Measurements from ENCODE around the gene ARFRP1. TPM values are rescaled to one million over a fixed set of nuclear protein-coding genes. Genes with fewer than 3 reads are reported as not detected.

Gene ARFRP1
- total RNA-seq, 1 experiment from 2014 or later: 42.7 TPM

DNA sequence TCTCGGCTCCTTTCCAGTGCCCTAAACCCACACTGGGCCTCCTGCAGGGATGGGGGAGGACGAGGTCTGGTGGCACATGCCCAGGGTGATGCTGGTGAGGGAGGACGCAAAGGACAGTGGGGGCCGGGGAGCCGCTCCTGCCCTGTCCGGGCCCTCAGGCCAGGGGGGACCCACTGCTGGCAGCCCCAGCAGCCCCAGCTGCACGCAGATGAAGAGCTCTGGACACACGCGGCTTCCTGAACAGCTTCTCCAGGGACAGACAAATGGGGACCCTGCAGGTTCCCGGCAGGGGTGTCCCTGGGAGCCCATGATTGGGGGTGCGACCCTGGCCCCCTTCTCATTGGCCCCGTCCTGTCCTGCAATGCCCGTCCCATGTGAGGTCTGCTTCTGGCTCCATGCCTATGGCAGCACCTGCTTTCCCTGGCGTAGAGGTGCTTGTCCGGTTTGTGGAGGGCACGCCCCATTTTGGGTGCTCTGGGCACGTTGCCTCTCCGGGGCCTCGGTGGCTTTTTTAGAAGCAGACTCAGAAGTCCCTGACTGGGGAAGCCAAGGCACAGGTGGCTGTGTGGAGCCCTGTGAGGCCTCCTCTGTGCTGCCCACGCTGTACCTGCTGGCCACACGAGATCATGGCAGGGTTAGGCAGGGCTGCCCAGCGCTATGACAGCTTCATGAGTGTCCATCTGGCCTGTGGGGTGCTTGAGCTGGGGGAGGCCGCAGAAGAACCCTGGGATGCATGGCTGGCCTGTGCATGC lies 26.7 kb downstream of the ARFRP1 start:
- DNase-seq: no peak
- H4K8ac ChIP-seq (replicated peaks; ENCODE audit: insufficient read length, low read depth, low read length): no peak overlapping the region
- no peaks in the 10 kb centered on the region for H3K4me1 ChIP-seq (ENCODE audit: insufficient read depth, low read length)
- no peak overlapping the region for H3K4me2 ChIP-seq (ENCODE audit: insufficient read depth, insufficient read length, low read length)
- H3K27ac Mint-ChIP-seq: no peak overlapping the region
- H4K20me1 ChIP-seq (ENCODE audit: control insufficient read depth, insufficient read depth, insufficient read length): no peaks in the 10 kb centered on the region
- TF ChIP-seq, protein P1, sequence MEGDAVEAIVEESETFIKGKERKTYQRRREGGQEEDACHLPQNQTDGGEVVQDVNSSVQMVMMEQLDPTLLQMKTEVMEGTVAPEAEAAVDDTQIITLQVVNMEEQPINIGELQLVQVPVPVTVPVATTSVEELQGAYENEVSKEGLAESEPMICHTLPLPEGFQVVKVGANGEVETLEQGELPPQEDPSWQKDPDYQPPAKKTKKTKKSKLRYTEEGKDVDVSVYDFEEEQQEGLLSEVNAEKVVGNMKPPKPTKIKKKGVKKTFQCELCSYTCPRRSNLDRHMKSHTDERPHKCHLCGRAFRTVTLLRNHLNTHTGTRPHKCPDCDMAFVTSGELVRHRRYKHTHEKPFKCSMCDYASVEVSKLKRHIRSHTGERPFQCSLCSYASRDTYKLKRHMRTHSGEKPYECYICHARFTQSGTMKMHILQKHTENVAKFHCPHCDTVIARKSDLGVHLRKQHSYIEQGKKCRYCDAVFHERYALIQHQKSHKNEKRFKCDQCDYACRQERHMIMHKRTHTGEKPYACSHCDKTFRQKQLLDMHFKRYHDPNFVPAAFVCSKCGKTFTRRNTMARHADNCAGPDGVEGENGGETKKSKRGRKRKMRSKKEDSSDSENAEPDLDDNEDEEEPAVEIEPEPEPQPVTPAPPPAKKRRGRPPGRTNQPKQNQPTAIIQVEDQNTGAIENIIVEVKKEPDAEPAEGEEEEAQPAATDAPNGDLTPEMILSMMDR (conservative IDR thresholded peaks at IDR 0.05): no peak
- H3K27me3 Mint-ChIP-seq (ENCODE audit: low read depth): no peaks in the 10 kb centered on the region
- no peaks in the 10 kb centered on the region for H3K23me2 ChIP-seq (ENCODE audit: insufficient read length, low read depth, low read length, poor library complexity, severe bottlenecking)
- no peak overlapping the region for H2BK20ac ChIP-seq (ENCODE audit: low read depth, low read length, poor library complexity, severe bottlenecking)
- no peaks in the 10 kb centered on the region for H3K79me2 ChIP-seq (ENCODE audit: insufficient read depth, low read length)
- H3K4me1 Mint-ChIP-seq: no peaks in the 10 kb centered on the region
- H3K9me3 Mint-ChIP-seq: no peaks in the 10 kb centered on the region; a peak in 1 of 5 replicates
- no peaks in the 10 kb centered on the region for H3K27me3 ChIP-seq (ENCODE audit: insufficient read depth, low read length)
- no peak overlapping the region for H3K23ac ChIP-seq (ENCODE audit: insufficient read length, low read depth, low read length)
- no peak overlapping the region for H3K9ac ChIP-seq (ENCODE audit: extremely low read depth, insufficient read length, low read length)
- no peak overlapping the region for H4K5ac ChIP-seq (ENCODE audit: insufficient read length, low read depth, low read length)
- H2AK5ac ChIP-seq (ENCODE audit: insufficient read length, low read length): no peak overlapping the region
- H3K14ac ChIP-seq (ENCODE audit: insufficient read depth, low read length): no peak overlapping the region
- H3K4ac ChIP-seq (ENCODE audit: low read depth, low read length): no peak overlapping the region
- H3K18ac ChIP-seq (ENCODE audit: insufficient read length, low read depth, low read length): no peak overlapping the region
- no peaks in the 10 kb centered on the region for H3K79me1 ChIP-seq (ENCODE audit: insufficient read depth, low read depth, low read length, poor library complexity, severe bottlenecking)
- no peak overlapping the region for H2BK120ac ChIP-seq (ENCODE audit: low read depth, low read length, poor library complexity, severe bottlenecking)
- no peak overlapping the region for H3K27ac ChIP-seq (ENCODE audit: insufficient read length, low read depth, low read length)
- no peak overlapping the region for H3K56ac ChIP-seq (ENCODE audit: insufficient read length, low read depth, low read length)
- H4K91ac ChIP-seq (ENCODE audit: insufficient read length, low read depth, low read length): no peak overlapping the region
- H3K36me3 Mint-ChIP-seq (ENCODE audit: insufficient read depth in 1 of 3, low read depth in 3 of 3): peaks cover 9 to 20% (median 18%) of the 10 kb centered on the region in 3 experiments; a peak in 6 of 7 replicates
- no peak overlapping the region for H2BK15ac ChIP-seq (ENCODE audit: low read depth, low read length)
- no peaks in the 10 kb centered on the region for H3K9me3 ChIP-seq (ENCODE audit: control insufficient read depth, low read depth, low read length)
- no peak overlapping the region for H2BK12ac ChIP-seq (ENCODE audit: insufficient read length, low read depth, low read length)
- H2BK5ac ChIP-seq (ENCODE audit: insufficient read length, low read length): no peak overlapping the region
- no peak overlapping the region; a peak in 1 of 5 replicates for H3K4me3 Mint-ChIP-seq
- no peak overlapping the region for H3T11ph ChIP-seq (ENCODE audit: low read length)
- no CpG with 5 or more reads among the region's 23 CpGs for WGBS (ENCODE audit: extremely low coverage, insufficient read length, low lambda C conversion rate)
- H2AFZ ChIP-seq (ENCODE audit: low read length): no peak overlapping the region
